Hematopoietic multipotent progenitor cell treated with erythropoietin and hydrocortisone succinate and interleukin-3 and kit ligand, for 4 days (in vitro differentiated cells): ENCODE measurements around the gene IL10RA.
A peak's percentile ranks its signal among the peaks of the same experiment; 100 is the strongest.

Source experiments
- DNase-seq: peaks from one replicate; pipeline ENCODE4 v3.0.0-alpha.2; 2015

IL10RA gene

DNA sequence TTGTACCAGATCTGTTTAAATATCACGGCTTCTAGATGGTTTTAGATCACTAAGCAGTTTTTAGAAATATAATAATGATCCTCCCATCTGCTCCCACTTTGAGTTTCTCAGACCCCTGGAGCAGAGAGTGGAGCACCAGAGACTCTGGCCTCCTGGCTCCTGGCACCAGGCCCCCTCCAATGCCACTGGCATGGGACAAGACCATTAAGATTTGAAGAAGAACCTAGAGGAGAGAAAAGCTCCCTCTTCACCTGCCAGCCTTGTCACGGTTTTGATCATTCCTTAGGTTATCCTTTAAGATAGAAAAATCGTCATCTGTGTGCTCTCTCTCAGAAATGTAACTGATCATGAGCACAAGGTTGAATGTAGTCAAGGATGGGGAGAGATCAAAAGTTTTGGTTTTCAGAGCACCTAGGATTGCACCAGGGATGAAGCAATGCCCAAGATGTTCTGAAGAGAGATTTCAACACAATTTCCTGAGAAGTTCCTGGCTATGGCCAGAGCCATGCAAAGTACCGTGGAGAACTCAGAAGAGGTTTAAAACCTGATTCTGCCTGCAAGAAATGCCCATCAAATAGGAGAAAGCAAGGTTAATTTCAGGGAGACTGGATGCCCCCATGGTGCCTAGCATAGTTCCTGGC lies 22.2 kb downstream of the IL10RA start:
- peak; percentile 39 for DNase-seq

DNA sequence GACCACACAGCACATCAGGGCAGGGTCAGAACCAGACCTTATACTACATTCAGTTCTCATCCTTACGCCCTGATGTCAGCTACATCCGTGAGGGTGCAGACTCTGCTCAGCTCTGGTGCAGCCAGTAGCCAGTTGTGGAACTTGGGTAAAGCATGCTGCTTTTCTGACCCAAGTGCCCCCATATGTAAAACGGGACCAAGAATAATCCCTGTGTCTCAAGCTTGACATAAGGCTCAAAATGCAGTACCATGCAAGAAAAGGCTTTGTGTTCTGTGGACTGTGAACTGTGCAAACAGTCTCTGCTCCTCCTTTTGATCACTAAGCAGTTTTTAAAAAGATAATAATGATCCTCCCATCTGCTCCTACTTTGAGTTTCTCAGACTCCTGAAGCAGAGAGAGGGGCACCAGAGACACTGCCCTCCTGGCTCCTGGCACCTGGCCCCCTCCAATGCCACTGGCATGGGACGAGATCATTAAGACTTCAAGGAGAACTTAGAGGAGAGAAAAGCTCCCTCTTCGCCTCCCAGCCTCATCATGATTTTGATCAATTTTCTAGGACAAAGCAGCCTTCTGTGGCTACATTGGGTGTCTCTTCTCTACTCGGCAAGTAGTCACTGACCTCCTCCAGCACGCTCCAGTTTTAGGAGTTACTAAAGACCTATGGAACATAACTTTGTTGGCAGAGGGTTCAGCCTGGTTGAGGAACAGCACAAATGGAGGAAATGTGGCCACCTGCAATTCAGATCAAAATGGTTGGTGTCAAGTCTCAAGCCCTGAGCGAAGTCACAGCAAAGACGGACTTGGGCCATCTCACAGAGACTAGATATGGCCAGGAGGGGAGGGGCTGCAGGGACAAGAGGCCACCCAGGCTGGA lies 23.9 kb downstream of the IL10RA start:
- DNase-seq = no peak

DNA sequence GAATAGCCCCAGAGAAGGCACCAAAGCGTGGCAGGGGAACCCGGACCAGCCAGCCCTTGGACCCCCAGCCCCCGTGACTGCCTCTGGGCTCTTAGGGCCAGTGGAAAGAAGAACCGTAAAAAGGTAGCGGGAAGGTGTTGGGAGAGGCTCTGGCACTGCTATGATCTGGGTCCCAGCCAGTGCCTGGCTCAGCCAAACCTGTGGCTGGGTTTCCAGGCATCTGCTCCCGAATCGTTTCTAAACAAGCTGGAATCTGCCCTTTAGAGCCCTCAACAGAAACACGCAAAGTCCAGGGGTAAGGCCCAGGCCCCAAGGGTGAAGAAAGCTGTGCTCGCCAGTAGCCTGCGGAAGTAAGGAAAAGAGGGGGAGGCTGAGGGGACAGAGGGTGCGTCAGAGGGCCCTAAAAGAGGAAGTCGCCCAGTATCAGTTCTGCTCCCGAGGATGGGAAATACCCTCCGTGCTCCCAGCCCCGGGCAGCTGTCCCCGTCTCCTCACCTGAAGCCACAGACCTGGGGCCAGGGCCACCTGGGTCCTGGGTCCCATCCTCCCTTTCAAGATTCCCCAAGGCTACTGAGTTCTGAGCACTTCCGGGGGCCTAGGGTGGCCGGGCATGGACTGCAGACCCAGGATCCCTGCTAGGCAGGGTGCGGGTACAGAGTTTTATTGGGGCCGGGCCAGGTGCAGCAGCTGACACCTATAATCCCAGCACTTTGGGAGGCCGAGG lies 24.7 kb downstream of the IL10RA start:
- peak; percentile 89 for DNase-seq

DNA sequence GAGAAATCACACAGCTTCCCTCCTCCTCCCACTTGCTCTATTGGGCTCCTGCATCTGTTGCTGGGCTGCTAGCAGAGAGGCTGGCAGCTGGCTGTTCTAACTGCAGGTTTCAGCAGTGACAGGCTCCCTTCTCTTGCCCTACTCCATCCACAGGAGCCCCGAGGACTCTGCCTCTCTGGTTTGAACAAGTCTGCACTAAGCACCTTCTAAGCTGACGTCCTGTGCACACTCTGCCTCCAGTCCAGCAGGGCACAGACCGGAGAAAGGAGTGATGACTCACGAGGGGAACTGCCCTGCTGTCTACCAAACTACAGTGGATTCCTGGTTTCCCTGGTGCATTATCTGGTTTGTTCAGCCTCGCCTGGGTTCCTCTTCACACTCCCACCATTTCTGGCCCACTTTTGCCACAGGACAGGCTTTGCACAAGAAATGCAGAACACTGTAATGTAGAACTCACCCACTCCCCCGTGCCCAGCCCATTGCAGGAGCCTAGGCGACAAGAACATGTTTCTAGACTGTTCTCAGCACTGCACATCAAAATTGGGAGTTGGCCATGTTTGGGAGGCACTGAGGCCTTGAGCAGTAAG lies 26.0 kb downstream of the IL10RA start:
- DNase-seq = peak; percentile 88

DNA sequence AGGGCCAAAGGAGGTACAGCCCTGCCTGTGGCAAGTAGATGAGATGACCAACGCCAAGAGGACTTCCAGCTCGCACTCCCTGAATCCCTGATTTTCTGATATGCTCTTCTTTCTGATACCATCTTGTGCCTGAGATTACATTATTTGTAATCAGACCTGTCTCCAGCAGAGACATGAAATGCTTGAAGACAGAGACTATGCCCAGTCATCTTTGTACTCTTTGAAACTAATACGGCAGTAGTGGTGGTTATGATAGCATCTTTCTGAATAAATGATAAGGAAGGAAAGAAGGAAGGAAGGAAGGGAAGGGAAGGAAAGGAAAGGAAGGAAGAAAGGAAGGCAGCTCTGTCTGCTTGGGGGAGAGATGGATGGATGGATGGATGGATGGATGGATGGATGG lies 27.8 kb downstream of the IL10RA start:
- DNase-seq = no peak

DNA sequence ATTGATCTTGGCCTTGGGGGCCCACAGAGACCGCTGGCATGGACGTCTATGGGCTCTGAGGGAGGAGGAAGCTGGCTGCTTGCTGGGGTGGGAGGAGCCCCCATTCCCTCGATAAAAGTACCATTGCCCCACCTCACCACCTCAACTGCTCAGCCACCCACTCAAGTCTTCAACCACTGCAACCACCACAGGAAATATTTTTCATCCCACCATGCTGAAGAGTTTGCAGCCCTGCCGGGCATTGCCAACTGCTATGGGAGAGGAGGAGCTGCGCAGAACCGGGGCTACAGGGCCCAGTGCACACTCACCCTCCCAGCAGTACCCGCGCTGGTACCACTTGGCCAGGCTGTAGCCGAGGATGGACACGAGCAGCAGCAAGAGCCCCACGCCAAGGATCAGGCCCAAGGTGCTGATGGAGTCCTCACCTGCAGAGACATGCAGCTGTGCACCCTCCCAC lies 29.2 kb downstream of the IL10RA start:
- DNase-seq = peak; percentile 73

DNA sequence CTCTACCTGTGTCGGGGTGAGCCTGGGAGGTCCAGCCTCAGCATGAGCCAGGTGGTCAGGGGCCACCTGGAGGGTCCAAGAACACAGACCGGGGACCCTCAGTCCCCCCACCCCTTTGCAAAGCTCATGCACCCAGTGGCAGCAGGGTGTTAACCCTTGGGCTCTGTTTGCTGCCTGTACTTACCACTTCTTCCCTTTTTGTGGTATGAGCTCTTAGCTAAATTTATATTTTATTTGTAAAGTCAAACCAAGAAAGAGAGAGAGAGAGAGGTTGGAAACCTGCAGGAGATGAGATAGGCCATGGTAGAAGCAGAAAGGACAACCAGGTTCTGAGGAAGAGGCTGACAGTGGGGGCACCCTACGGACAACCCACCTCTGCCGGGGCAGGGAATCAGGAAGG lies 29.9 kb downstream of the IL10RA start:
- DNase-seq = peak; percentile 66

DNA sequence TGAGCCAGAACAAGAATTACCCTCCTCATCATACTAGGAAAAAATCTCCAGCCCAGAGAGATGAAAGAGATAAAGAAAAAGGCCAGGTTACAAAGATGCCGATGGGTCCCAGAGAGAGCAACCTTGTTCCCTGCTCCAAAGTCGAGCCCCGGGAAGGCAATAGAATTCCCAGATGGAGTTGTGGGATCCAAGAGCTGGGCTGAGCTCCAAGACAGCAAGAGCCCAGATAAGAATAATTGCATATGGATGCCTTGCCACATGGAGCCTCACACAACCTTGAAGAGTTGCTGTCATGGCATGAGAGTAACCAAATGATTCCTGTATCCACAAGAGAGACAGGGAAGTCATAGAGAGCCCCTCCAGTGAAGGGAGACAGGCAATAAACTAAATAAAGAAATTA lies 30.9 kb downstream of the IL10RA start:
- DNase-seq = no peak

DNA sequence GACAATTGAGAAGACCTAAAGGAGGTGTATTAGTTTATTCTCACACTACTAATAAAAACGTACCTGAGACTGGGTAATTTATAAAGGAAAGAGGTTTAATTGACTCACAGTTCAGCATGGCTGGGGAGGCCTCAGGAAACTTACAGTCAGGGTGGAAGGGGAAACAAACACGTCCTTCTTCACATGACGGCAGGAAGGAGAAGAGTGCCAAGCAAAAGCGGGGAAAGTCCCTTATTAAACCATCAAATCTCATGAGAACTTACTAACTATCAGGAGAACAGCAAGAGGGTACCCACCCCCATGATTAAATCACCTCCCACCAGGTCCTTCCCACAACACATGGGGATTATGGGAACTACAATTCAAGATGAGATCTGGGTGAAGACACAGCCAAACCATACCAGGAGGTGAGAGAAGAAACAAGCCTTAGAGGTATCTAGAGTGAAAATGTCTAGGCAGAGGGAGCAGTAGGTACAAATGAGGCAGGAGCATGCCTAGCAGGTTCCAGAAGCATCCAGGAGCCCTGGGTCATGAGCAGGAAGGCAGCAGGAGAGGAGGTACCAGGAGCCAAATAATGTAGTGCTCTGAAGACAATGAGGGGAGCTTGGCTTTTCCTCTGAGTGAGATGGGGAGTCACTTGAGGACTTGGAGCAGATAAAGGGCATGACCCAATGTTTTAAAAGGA lies 31.6 kb downstream of the IL10RA start:
- no peak for DNase-seq

DNA sequence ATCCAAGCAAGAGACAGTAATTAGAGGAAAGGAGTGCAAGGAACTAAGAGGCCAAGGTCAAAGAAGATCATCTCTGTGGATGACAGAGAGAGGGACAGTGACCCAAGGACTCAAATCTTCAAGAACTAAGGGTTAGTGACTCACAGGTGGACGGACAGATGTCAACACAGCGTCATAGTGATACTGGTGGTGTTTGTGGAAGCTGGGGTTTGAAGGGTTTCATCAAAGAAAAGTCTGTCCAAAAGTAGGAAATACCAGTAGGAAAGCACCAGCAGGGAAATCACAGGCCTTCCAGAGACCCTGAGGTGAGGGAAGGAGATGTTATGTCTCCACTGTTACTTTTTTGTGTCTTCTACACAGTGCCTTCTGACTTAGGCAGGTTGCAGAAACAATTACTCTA lies 32.2 kb downstream of the IL10RA start:
- DNase-seq = no peak

DNA sequence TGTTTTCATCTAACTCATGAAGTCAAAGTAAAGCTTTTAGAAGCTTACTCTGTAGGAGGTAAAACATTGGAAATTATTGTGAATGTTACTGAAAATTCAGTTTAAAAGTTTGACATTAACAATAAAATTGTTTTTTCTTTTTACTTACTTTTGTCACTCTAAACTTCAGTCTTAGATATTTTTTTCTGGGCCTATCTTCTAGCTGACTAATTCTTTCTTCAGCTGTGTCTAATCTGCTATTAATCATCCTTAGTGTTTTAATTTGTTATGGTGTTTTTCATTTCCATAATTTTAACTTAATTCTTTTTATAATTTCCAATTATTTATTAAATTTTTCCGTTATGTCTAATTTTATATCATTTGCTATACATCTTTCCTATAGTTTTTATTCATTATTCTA lies 35.0 kb downstream of the IL10RA start:
- no peak for DNase-seq

DNA sequence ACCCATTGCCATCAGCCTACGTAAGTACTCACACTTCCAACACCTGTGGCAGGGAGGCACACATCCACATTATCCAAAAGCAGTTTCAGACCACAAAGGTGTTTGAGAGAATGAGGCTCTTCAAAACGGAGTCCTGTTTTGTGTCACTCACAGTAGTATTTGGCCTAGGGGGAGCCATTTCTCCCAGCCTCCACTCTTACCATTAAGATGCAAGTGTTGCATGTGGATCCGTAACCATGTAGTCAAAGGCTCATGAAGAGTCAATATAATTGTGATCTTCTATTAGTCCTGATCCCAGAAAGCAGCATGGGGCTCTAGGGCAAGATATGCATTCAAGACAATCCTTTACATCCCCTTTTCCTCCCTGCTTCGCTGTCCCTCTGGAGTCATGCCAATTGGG lies 41.5 kb downstream of the IL10RA start:
- no peak for DNase-seq

DNA sequence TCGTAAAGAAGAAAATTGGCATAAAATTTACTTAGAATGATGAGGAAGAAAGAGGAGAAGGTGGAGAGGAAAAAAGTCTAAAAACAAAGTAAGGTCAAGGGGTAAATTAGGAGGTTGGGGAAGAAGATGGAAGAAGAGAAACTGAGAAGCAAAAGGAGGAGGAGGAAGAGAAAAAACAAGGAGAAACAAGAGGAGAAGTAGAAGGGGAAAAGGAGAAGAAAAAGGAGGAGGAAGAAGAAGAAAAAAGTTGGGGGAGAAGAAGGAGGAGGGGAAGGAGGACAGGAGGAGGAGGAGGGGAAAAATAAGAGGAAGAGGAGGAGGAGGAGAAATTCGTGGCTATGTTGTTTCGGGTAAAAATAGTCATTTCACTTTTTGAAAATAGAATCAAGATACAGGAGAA lies 42.4 kb downstream of the IL10RA start:
- no peak for DNase-seq

DNA sequence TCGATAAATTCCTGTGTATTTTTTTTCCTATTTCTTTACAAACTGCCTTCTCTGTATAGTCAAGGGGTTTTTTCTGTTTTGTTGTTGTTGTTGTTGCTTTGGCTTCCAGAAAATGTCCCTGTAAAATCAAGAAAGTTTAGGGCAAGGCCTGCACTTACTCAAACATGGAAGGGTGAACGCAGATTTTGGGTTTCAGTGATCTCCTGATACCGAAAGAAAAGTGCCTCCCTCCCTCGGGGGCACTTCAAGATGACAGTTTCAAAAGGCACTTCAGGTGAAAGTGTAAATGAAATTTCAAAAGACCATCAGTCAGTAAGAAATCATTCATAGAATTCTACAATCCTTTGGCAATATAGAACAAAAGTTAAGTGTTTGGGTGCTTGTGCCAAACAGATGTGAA lies 47.2 kb downstream of the IL10RA start:
- no peak for DNase-seq

DNA sequence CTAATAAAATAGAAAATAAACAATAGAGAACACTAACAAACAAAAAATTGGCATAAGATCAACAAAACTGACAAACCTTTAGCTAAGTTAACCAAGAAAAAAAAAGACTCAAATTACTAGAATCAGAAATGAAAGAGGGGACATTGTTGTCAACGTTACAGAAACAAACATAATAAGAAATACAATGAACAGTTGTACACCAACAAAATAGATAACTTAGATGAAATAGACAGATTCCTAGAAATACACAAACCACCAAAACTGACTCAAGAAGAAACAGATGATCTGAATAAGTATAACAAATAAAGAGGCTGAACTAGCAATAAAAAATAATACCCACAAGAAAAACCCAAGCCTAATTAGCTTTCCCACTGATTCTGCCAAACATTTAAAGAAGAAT lies 55.9 kb downstream of the IL10RA start:
- no peak for DNase-seq

DNA sequence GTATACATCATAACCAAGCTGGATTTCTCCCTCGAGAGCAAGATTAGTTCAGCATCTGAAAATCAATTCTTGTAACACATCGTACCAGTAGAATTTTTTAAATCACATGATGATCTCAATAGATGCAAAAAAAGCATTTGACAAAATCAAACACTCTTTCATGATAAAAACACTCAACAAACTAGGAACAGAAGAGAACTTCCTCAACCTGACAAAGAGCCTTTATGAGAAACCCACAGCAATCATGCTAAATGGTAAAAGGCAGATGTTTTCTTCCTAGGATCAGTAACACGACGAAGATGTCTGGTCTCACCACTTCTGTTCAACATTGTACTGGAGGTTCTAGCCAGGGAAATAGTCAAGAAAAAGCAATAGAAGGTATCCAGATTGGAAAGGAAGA lies 56.6 kb downstream of the IL10RA start:
- no peak for DNase-seq

DNA sequence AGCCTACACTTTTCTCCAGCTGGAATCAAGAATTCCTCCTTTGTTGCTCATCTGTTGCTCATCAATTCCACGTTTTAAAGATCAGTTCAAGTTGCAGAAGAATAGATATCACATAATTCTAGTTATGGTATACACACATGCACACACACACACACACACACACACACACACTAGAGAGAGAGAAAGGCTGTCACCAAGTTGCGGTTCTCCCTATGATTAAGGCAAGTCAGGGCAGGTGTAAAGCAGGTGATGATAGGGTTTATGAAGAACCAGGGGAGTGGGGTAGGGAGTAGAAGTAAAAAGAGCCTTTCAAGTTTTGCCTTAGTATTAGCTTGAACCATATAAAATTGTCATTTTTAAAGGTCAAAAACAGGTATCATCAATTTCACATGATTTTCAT lies 59.0 kb downstream of the IL10RA start:
- DNase-seq = no peak

DNA sequence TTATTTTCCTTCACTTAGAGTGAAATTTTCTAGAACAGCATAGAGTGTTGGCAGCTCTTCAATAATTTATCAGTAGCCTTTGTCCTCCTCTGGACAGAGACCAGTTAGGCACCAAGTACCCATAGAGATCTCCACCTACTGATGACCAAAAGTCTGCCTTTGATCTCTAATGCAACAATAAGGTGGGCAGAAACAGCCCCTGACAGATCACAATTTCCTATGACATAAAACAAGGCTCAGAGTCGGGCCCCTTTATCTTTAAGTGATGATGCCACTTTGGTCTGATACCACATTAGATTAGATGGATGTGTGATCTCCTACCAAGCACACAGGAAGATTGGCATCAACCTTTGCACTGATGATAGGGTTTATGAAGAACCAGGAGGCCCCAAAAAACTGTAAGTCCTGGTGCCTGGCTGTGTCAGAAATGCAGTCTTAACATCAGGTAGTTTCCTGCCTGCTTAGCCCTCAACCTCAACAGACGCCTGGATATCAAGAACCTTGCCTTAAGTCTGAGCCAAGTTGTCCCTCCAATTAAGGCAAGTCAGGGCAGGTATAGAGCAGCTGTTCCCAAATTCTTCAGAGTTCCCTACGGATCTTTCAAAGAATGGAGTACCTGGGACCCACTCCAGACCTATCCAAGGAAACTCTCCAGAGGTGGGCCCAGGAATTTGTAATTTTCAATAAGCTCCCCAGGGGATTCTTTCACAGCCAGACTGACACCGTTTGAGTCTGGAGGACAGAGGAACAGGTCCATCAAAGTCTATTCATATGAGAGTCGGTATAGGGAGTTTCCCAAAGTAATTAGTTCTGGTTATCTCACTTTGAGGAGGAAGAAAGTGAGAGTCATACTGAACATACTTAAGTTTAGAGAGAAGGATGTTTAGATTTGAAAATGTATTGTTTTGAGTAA lies 60.1 kb downstream of the IL10RA start:
- DNase-seq = peak; percentile 39

DNA sequence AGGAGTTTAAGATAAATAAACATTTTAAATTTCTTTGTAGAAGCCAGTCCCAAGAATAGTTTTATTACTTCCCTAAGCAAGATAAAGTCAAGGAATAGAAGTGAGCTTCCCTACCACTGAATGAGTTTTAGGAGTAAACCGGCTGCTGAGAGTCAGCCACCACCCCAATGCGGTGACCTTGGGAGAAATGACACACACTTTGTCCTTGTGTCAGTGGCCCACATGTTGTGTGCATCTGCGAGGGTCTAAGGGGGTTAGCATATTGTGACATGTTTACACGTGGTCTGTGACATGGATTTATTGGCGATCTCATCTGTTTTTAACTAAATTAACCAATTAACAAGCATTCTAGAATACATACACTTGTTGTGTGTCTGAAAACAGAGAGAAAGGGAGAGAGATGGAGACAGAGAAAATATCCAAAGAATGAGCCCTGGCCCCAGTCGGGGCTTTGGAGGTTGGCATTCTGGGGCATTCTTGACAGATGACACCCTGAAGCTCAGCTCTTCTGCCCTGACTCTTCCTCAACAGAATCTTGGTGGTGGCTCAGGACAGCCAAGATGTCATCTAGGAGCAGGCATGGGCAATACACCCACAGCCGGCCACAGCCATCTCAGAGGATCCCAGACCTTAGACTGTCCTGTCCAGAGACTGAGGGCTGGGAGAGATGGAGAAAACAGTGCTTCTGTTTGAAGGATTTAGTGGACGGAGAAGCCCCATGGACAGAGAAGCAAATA lies 60.9 kb downstream of the IL10RA start:
- no peak for DNase-seq

DNA sequence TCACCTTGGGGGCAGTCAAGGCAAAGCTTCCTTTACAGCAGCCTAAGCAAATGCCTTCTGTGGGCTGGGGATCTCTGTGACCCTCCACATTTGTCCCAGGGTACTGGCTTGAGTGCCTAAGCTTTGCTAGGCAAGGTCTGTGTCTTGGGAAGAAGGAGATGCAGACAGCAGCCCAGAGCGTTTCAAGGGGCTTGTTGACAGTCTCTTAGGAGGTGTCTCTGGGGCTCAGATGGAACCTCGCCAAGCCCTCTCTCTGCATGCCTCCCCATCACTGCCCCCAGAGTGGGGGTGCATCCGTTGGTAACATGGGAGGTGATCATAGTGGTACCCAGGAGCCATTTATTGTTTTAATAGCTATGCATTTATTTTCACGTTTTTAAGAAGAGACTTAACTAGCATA lies 61.6 kb downstream of the IL10RA start:
- DNase-seq = no peak
